Stimulated activated CD4-positive, alpha-beta T cell treated with anti-CD3 and anti-CD28 coated beads, Interleukin-1b, Interleukin-23, amount 100 ng/mL, for 1 hour (primary cell): Measurements from ENCODE around the gene TTC29.

ENCODE experiments used
- DNase-seq, 2 donors: peaks; one replicate each; pipeline ENCODE4 v3.0.0-alpha.2; 2020; ENCODE audit warnings: low read depth in 2 of 2

Gene TTC29

GRCh38 chr4:146945556-146946374, at the start of gene TTC29:
TSS of gene TTC29 (minus strand) at chr4:146945864. CDS start at chr4:146939895, 5,969 bp downstream.
- DNase-seq = peak; percentile 54 to 80

GRCh38 chr4:146981651-146982050, 36.0 kb upstream of the TTC29 start:
- DNase-seq = no peak

- DNase-seq = no peak
These were observed 33.0 kb upstream of the TTC29 start for GRCh38 chr4:146978641-146979040.

- DNase-seq = no peak
These were observed 30.5 kb upstream of the TTC29 start for GRCh38 chr4:146976145-146976544.

GRCh38 chr4:146975527-146975926, 29.9 kb upstream of the TTC29 start:
- no peak for DNase-seq

GRCh38 chr4:146975036-146975435, 29.4 kb upstream of the TTC29 start:
- DNase-seq = no peak

GRCh38 chr4:146972036-146972435, 26.4 kb upstream of the TTC29 start:
- no peak for DNase-seq

GRCh38 chr4:146969126-146969525, 23.5 kb upstream of the TTC29 start:
- DNase-seq = no peak

- DNase-seq = no peak
These were observed 15.0 kb upstream of the TTC29 start for GRCh38 chr4:146960634-146961033.

GRCh38 chr4:146959692-146960091, 14.0 kb upstream of the TTC29 start:
- no peak for DNase-seq

- DNase-seq = no peak
These were observed 11.6 kb upstream of the TTC29 start for GRCh38 chr4:146957237-146957636.

- no peak for DNase-seq
These were observed 7.2 kb upstream of the TTC29 start for GRCh38 chr4:146952896-146953295.

GRCh38 chr4:146949559-146949958, 3.9 kb upstream of the TTC29 start:
- DNase-seq = no peak

- no peak for DNase-seq
These were observed 1.8 kb downstream of the TTC29 start for GRCh38 chr4:146943691-146944375.

GRCh38 chr4:146932116-146932515, 13.5 kb downstream of the TTC29 start:
- DNase-seq = no peak

GRCh38 chr4:146930673-146931072, 15.0 kb downstream of the TTC29 start:
- no peak for DNase-seq

GRCh38 chr4:146927695-146928094, 18.0 kb downstream of the TTC29 start:
- no peak for DNase-seq

GRCh38 chr4:146916479-146917076, 29.1 kb downstream of the TTC29 start:
- no peak for DNase-seq

- DNase-seq = no peak
These were observed 30.5 kb downstream of the TTC29 start for GRCh38 chr4:146915132-146915531.

- DNase-seq = no peak
These were observed 45.4 kb downstream of the TTC29 start for GRCh38 chr4:146900295-146900694.

GRCh38 chr4:146890301-146890700, 55.4 kb downstream of the TTC29 start:
- DNase-seq = no peak

GRCh38 chr4:146883070-146883469, 62.6 kb downstream of the TTC29 start:
- no peak for DNase-seq

GRCh38 chr4:146857298-146857697, 88.4 kb downstream of the TTC29 start:
- DNase-seq = no peak
